Endothelial cell of umbilical vein (primary cell): ENCODE results near the gene EEFSEC. TPM values are rescaled to one million over a fixed set of nuclear protein-coding genes. Genes with fewer than 3 reads are reported as not detected.

ENCODE experiments used
- Bru-seq: library from RNA; stranded (reverse); fragments of 400-500 nt; gene quantifications from one replicate; lab custom pipeline; 2021; lab: Mats Ljungman, UMichigan
- BruChase-seq, 2 experiments: library from RNA; stranded (reverse); fragments of 400-500 nt; gene quantifications; one replicate each; lab custom pipeline; 2021; lab: Mats Ljungman, UMichigan
- BruUV-seq: library from RNA; stranded (reverse); fragments of 400-500 nt; replicated peaks from 2 replicates; lab custom pipeline; 2021; lab: Mats Ljungman, UMichigan
- CTCF ChIA-PET: fragments of 300-600, 350-600 bp; sonication (Branson Sonifier 250); formaldehyde crosslinking; loops from one replicate; lab custom pipeline; 2021; ENCODE audit warnings: antibody characterized with exemption, inconsistent platforms; lab: Charles Lee
- POLR2A ChIA-PET: fragments of 300-600, 350-600 bp; sonication (Branson Sonifier 250); formaldehyde crosslinking; loops from one replicate; lab custom pipeline; 2021; ENCODE audit warnings: antibody characterized with exemption, inconsistent platforms; lab: Charles Lee
- DNase-seq: peaks from one replicate; pipeline ENCODE4 v3.0.0-alpha.2; 2011; ENCODE audit warnings: low read depth, low spot score
- FAIRE-seq: peaks from 2 replicates; lab custom pipeline; 2011; peaks lifted over from hg19 to GRCh38; lab: Jason Lieb, UNC
- H2AFZ ChIP-seq: 2 replicates; pipeline ENCODE4 v1.6.0; 2012; ENCODE audit warnings: low read depth, low read length, control low read depth, inconsistent platforms
- H3K27ac ChIP-seq: 2 replicates; pipeline ENCODE4 v1.5.1; 2011; ENCODE audit warnings: low read depth, mild to moderate bottlenecking, control low read depth, low read length, moderate library complexity; ENCODE audit not compliant: insufficient read depth
- H3K27me3 ChIP-seq, 2 experiments: 2 replicates each; pipeline versions ENCODE4 v1.6.0 to v1.6.1; 2011; ENCODE audit warnings: low read length in 2 of 2, mixed read lengths in 1 of 2; ENCODE audit not compliant: control insufficient read depth in 2 of 2, insufficient read depth in 2 of 2
- H3K36me3 ChIP-seq, 2 experiments: 2 replicates in 1 of 2; 3 replicates in 1 of 2; pipeline ENCODE4 v1.5.1; 2011; ENCODE audit warnings: low read length in 2 of 2, mild to moderate bottlenecking in 1 of 2, moderate library complexity in 1 of 2; ENCODE audit not compliant: control insufficient read depth in 2 of 2, insufficient read depth in 2 of 2; ENCODE audit errors: extremely low read depth in 1 of 2
- H3K4me1 ChIP-seq: 3 replicates; pipeline ENCODE4 v1.5.1; 2011; ENCODE audit warnings: mild to moderate bottlenecking, low read length; ENCODE audit not compliant: control insufficient read depth, insufficient read depth; ENCODE audit errors: extremely low read depth
- H3K4me2 ChIP-seq: 2 replicates; pipeline ENCODE4 v1.6.1; 2011; ENCODE audit warnings: low read length, control low read depth, mixed read lengths; ENCODE audit not compliant: insufficient read depth
- H3K4me3 ChIP-seq, 3 experiments: fragments of 200-600 bp in 1 of 3; sonication (generic), shearing (Covaris generic) in 1 of 3; replicated peaks in 1 of 3; 2 replicates each; pipeline ENCODE4 v1.5.1; 2011 to 2016; ENCODE audit warnings: control low read depth in 3 of 3, low read length in 3 of 3, mild to moderate bottlenecking in 2 of 3, inconsistent platforms in 1 of 3, low read depth in 1 of 3, moderate library complexity in 1 of 3; ENCODE audit not compliant: insufficient read depth in 1 of 3
- H3K79me2 ChIP-seq: 2 replicates; pipeline ENCODE4 v1.6.0; 2012; ENCODE audit warnings: low read length, inconsistent platforms; ENCODE audit not compliant: control insufficient read depth, insufficient read depth
- H3K9ac ChIP-seq: replicated peaks from 2 replicates; pipeline ENCODE3; 2011; ENCODE audit warnings: low read length, control low read depth; ENCODE audit not compliant: insufficient read depth; ENCODE audit errors: extremely low read depth
- H3K9me1 ChIP-seq: replicated peaks from 3 replicates; pipeline ENCODE4 v1.6.0; 2011; ENCODE audit warnings: mild to moderate bottlenecking, low read length; ENCODE audit not compliant: control insufficient read depth, insufficient read depth; ENCODE audit errors: extremely low read depth
- H3K9me3 ChIP-seq: replicated peaks from 2 replicates; pipeline ENCODE4 v1.5.1; 2012; ENCODE audit warnings: low read length, inconsistent platforms; ENCODE audit not compliant: control insufficient read depth, insufficient read depth
- H4K20me1 ChIP-seq: replicated peaks from 2 replicates; pipeline ENCODE3; 2011; ENCODE audit warnings: mild to moderate bottlenecking, low read length; ENCODE audit not compliant: control insufficient read depth, insufficient read depth; ENCODE audit errors: extremely low read depth
- FOS ChIP-seq: IDR thresholded peaks from 2 replicates; pipeline ENCODE4 v1.6.1; 2011; ENCODE audit warnings: mild to moderate bottlenecking, low read length, moderate library complexity, borderline replicate concordance; ENCODE audit not compliant: insufficient read depth
- POLR2A ChIP-seq: IDR thresholded peaks from 2 replicates; pipeline ENCODE4 v1.6.1; 2012; ENCODE audit warnings: low read depth, mild to moderate bottlenecking, control low read depth, low read length
- POLR2AphosphoS5 ChIP-seq: IDR thresholded peaks from 2 replicates; pipeline ENCODE4 v1.6.1; 2012; ENCODE audit warnings: low read depth, mild to moderate bottlenecking, control low read depth, low read length, moderate library complexity; ENCODE audit not compliant: insufficient read depth
- dilution Hi-C: fragments of 300-500 bp; cut with MboI; formaldehyde crosslinking; loops from one replicate; pipeline ENCODE4 v1.15.0; 2019; ENCODE audit warnings: low sequenced_read_pairs; ENCODE audit not compliant: extremely low pct_ligation_motif_present
- intact Hi-C: fragments of 100-400 bp; cut with micrococcal nuclease; formaldehyde crosslinking; loops from one replicate; pipeline ENCODE4 v1.10.0; 2022
- long read RNA-seq: library from polyadenylated mRNA; stranded (forward); transcript quantifications from one replicate; pipeline ENCODE4 v2.0.0, GENCODE V29; 2021
- polyA minus RNA-seq, 3 experiments: library from RNA; depleted of rRNA, polyadenylated mRNA; stranded (reverse); fragments of >200 nt; gene quantifications; 1 replicate in 1 of 3; 2 replicates in 2 of 3; pipeline ENCODE4 v1.2.3, GENCODE V29; 2011
- polyA plus RNA-seq, 4 experiments: library from polyadenylated mRNA; depleted of rRNA in 3 of 4; stranded (reverse) in 3 of 4; unstranded in 1 of 4; fragments of >200 nt; gene quantifications; 2 replicates each; pipeline versions ENCODE4 v1.2.1 to v1.2.3, GENCODE V29; 2011 to 2012; ENCODE audit warnings: missing spikeins in 1 of 4
- total RNA-seq: library from RNA; stranded (reverse); gene quantifications from 2 replicates; pipeline ENCODE4 v1.2.3, GENCODE V29; 2021

EEFSEC gene, protein sequence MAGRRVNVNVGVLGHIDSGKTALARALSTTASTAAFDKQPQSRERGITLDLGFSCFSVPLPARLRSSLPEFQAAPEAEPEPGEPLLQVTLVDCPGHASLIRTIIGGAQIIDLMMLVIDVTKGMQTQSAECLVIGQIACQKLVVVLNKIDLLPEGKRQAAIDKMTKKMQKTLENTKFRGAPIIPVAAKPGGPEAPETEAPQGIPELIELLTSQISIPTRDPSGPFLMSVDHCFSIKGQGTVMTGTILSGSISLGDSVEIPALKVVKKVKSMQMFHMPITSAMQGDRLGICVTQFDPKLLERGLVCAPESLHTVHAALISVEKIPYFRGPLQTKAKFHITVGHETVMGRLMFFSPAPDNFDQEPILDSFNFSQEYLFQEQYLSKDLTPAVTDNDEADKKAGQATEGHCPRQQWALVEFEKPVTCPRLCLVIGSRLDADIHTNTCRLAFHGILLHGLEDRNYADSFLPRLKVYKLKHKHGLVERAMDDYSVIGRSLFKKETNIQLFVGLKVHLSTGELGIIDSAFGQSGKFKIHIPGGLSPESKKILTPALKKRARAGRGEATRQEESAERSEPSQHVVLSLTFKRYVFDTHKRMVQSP
- 12.0 and 13.1 TPM in 2 replicates for total RNA-seq
- polyA plus RNA-seq: 14.5 and 18.7 TPM in 2 replicates
- polyA plus RNA-seq (2011; cell fraction: cytosol; rRNA removed): 11.5 and 12.5 TPM in 2 replicates
- 9.9 and 10.4 TPM in 2 replicates for polyA plus RNA-seq (2011; cell fraction: nucleus; rRNA removed)
- polyA plus RNA-seq (2012): 5.9 and 10.5 TPM in 2 replicates
- polyA minus RNA-seq: 8.9 and 11.8 TPM in 2 replicates
- polyA minus RNA-seq (2011; cell fraction: cytosol; rRNA and poly(A)+ RNA removed): 17.4 TPM
- polyA minus RNA-seq (2011; cell fraction: nucleus; rRNA and poly(A)+ RNA removed): 10.9 and 12.7 TPM in 2 replicates
- Bru-seq, nascent RNA: percentile 55 among the genes with signal in this experiment
- percentile 44 among the genes with signal in this experiment for BruChase-seq, experiment 1, labeled RNA remaining after a 6-hour chase
- BruChase-seq, experiment 2, labeled RNA remaining after a 2-hour chase: percentile 45 among the genes with signal in this experiment
- long read RNA-seq, transcript EEFSEC-201 (7 exons, 2,232 nt): major isoform, 41 of 54 reads
- long read RNA-seq, partial matches to known transcripts: 8 of 54 reads
- long read RNA-seq, other reads (novel, unspliced or antisense): 5 of 54 reads

DNA sequence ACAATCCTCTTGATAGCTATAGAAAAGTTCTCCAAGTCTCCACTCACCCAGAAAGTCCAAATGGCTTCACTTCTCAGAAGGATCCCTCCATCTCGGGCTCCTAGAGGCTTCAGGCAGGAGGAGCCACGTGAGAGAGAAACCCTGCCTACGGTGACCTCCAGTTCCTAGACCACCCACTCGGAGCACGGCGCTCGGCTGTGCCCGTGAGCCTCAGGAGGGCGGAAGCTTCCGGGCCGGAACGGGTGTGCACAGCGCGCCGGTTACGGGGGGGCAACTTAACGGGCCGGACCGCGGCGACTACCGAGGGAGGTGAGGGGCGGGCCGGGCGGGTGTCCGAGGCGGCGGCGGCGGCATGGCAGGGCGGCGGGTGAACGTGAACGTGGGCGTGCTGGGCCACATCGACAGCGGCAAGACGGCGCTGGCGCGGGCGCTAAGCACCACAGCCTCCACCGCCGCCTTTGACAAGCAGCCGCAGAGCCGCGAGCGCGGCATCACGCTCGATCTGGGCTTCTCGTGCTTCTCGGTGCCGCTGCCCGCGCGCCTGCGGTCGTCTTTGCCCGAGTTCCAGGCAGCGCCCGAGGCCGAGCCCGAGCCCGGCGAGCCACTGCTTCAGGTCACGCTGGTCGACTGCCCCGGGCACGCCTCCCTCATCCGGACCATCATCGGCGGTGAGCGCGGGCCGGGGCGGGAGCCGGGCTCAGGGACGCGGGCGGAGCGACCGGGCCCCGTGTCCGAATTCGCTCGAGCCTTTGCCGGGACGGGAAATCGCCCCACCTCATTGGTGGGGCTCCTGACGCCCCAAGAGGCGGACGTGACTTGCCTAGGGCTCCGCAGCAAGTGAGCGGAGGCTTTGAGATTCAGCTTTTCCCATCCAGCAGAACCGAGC is at the start of gene EEFSEC:
Gene EEFSEC (plus strand): TSS at position 326 of the 886 bp plus-strand sequence. CDS start 27 bp downstream, at position 353.
- no peaks in the 10 kb centered on the region for H4K20me1 ChIP-seq
- H3K36me3 ChIP-seq: no peaks in the 10 kb centered on the region
- dilution Hi-C loops (no loop called here), intact Hi-C loops (no loop called here)
- H3K9me1 ChIP-seq: no peaks in the 10 kb centered on the region
- peak; percentile 55 for FAIRE-seq
- peaks cover 0 to 2% of the 10 kb centered on the region in 2 experiments for H3K27me3 ChIP-seq
- peak within 1 kb of the TSS; percentile 67 to 84 (median 70) for H3K4me3 ChIP-seq
- peak within 1 kb of the TSS; percentile 77 for H3K9ac ChIP-seq
- peaks cover 3% of the 10 kb centered on the region for H3K4me1 ChIP-seq
- TF ChIP-seq POLR2A (peak; percentile 60), POLR2AphosphoS5 (peak; percentile 74), FOS (no peak)
- H3K27ac ChIP-seq: peak within 1 kb of the TSS; percentile 18
- H2AFZ ChIP-seq: peak within 1 kb of the TSS; percentile 100
- ChIA-PET POLR2A (no interaction called here), CTCF (interaction anchor here (0.6 to 2.6 kb wide), 3 partner anchors 72 to 455 kb away, joined by 3 to 6 read pairs (median 3); no protein-coding TSS in a partner anchor)
- H3K4me2 ChIP-seq: peak within 1 kb of the TSS; percentile 97
- no peaks in the 10 kb centered on the region for H3K79me2 ChIP-seq
- DNase-seq: peak; percentile 79
- no peaks in the 10 kb centered on the region for H3K9me3 ChIP-seq
- no TSS peak for BruUV-seq
